Measurements from ENCODE around the gene GAREM1.
"Not testable (repeated sequence)": the region's sequence is repeated elsewhere in the genome, so short reads cannot be mapped to it uniquely, and the experiment has no call there.

GAREM1 gene

GRCh38 chr18:32326450-32327308, 144.0 kb downstream of the GAREM1 start:
- DNase-seq (ENCODE audit: low read depth), result no peak

- no peak for DNase-seq (ENCODE audit: low read depth)
These were observed 146.5 kb downstream of the GAREM1 start for GRCh38 chr18:32324181-32324580.

GRCh38 chr18:32321826-32322225, 148.9 kb downstream of the GAREM1 start:
- no peak for DNase-seq (ENCODE audit: low read depth)

GRCh38 chr18:32319084-32319483, 151.6 kb downstream of the GAREM1 start:
- no peak for DNase-seq (ENCODE audit: low read depth)

GRCh38 chr18:32318581-32318980, 152.1 kb downstream of the GAREM1 start:
- DNase-seq (ENCODE audit: low read depth), result no peak

- DNase-seq (ENCODE audit: low read depth), result no peak
These were observed 153.0 kb downstream of the GAREM1 start for GRCh38 chr18:32317651-32318050.

GRCh38 chr18:32315881-32316280, 154.8 kb downstream of the GAREM1 start:
- DNase-seq (ENCODE audit: low read depth), result no peak

GRCh38 chr18:32310774-32311173, 159.9 kb downstream of the GAREM1 start:
- no peak for DNase-seq (ENCODE audit: low read depth)

- no peak for DNase-seq (ENCODE audit: low read depth)
These were observed 160.6 kb downstream of the GAREM1 start for GRCh38 chr18:32310101-32310500.

- no peak for DNase-seq (ENCODE audit: low read depth)
These were observed 162.1 kb downstream of the GAREM1 start for GRCh38 chr18:32308493-32309120.

GRCh38 chr18:32303400-32303799, 167.3 kb downstream of the GAREM1 start:
- no peak for DNase-seq (ENCODE audit: low read depth)

- DNase-seq (ENCODE audit: low read depth), result no peak
These were observed 167.9 kb downstream of the GAREM1 start for GRCh38 chr18:32302806-32303205.

- DNase-seq (ENCODE audit: low read depth), result no peak
These were observed 168.5 kb downstream of the GAREM1 start for GRCh38 chr18:32301976-32302743.

- no peak for DNase-seq (ENCODE audit: low read depth)
These were observed 169.3 kb downstream of the GAREM1 start for GRCh38 chr18:32301361-32301760.

- DNase-seq (ENCODE audit: low read depth), result no peak
These were observed 169.8 kb downstream of the GAREM1 start for GRCh38 chr18:32300914-32301313.

- no peak for DNase-seq (ENCODE audit: low read depth)
These were observed 171.2 kb downstream of the GAREM1 start for GRCh38 chr18:32299484-32299883.

GRCh38 chr18:32298171-32298667, 172.5 kb downstream of the GAREM1 start:
- no peak for DNase-seq (ENCODE audit: low read depth)

- DNase-seq (ENCODE audit: low read depth), result no peak
These were observed 173.0 kb downstream of the GAREM1 start for GRCh38 chr18:32297579-32298170.

GRCh38 chr18:32296851-32297250, 173.8 kb downstream of the GAREM1 start:
- no peak for DNase-seq (ENCODE audit: low read depth)

- DNase-seq (ENCODE audit: low read depth), result no peak
These were observed 175.1 kb downstream of the GAREM1 start for GRCh38 chr18:32295604-32296003.

- DNase-seq (ENCODE audit: low read depth), result no peak
These were observed 177.6 kb downstream of the GAREM1 start for GRCh38 chr18:32293107-32293506.

GRCh38 chr18:32291623-32292022, 179.1 kb downstream of the GAREM1 start:
- not testable (repeated sequence) for DNase-seq (ENCODE audit: low read depth)

Measured in activated T-cell treated with anti-CD3 and anti-CD28 coated beads for 1 hour (primary cell).